ENCODE data around the gene RPP25.

Gene RPP25

GRCh38 chr15:74955796-74956647 lies 550 bp downstream of the RPP25 start:
- H3K27ac ChIP-seq (replicated peaks), result no peak overlapping the region

GRCh38 chr15:74955017-74955416 lies 1.6 kb downstream of the RPP25 start:
- TF ChIP-seq POLR2AphosphoS5 (IDR thresholded peaks at IDR 0.05; ENCODE audit: low read depth), result no peak
- TF ChIP-seq CTCF (IDR thresholded peaks at IDR 0.05; ENCODE audit: insufficient read depth, low read length), result no peak
- TF ChIP-seq SPI1 (IDR thresholded peaks at IDR 0.05; ENCODE audit: borderline replicate concordance, low read depth), result no peak
- no peak for TF ChIP-seq REST (IDR thresholded peaks at IDR 0.05; ENCODE audit: insufficient replicate concordance, low read depth)
- TF ChIP-seq GABPA (IDR thresholded peaks at IDR 0.05; ENCODE audit: low read depth), result no peak
- no peak overlapping the region for H3K27ac ChIP-seq (replicated peaks)
- H3K4me3 ChIP-seq (replicated peaks; ENCODE audit: insufficient read depth, low read length), result no peak overlapping the region
- peaks cover 31% of the 10 kb centered on the region for H3K27me3 ChIP-seq (ENCODE audit: insufficient read depth, poor library complexity, severe bottlenecking)
- no peak for DNase-seq (ENCODE audit: low read depth in 1 of 2, low spot score in 1 of 2)

More at GRCh38 chr15:74955796-74956647, 550 bp downstream of the RPP25 start:
- Histone ChIP-seq H3K4me3 (replicated peaks; ENCODE audit: insufficient read depth, low read length) (peak overlapping the region; percentile 48), H3K27me3 (ENCODE audit: insufficient read depth, poor library complexity, severe bottlenecking) (peaks cover 39% of the 10 kb centered on the region)
- DNase-seq (ENCODE audit: low read depth in 1 of 2, low spot score in 1 of 2), result peak; percentile 58 to 63
- TF ChIP-seq SPI1 (IDR thresholded peaks at IDR 0.05; ENCODE audit: borderline replicate concordance, low read depth) (no peak), POLR2AphosphoS5 (IDR thresholded peaks at IDR 0.05; ENCODE audit: low read depth) (peak; percentile 23; the same call in 1 of the 2 replicates)

- H3K4me3 ChIP-seq (replicated peaks; ENCODE audit: insufficient read depth, low read length), result no peak overlapping the region
- H3K27ac ChIP-seq (replicated peaks), result no peak overlapping the region
- DNase-seq (ENCODE audit: low read depth in 1 of 2, low spot score in 1 of 2), result no peak
- TF ChIP-seq CTCF (IDR thresholded peaks at IDR 0.05; ENCODE audit: insufficient read depth, low read length), result no peak
- TF ChIP-seq GABPA (IDR thresholded peaks at IDR 0.05; ENCODE audit: low read depth), result no peak
- TF ChIP-seq SPI1 (IDR thresholded peaks at IDR 0.05; ENCODE audit: borderline replicate concordance, low read depth), result no peak
- no peak for TF ChIP-seq REST (IDR thresholded peaks at IDR 0.05; ENCODE audit: insufficient replicate concordance, low read depth)
- TF ChIP-seq POLR2AphosphoS5 (IDR thresholded peaks at IDR 0.05; ENCODE audit: low read depth), result no peak
- peaks cover 26% of the 10 kb centered on the region for H3K27me3 ChIP-seq (ENCODE audit: insufficient read depth, poor library complexity, severe bottlenecking)
Observed at GRCh38 chr15:74954515-74954914, 2.1 kb downstream of the RPP25 start.

- H3K27me3 ChIP-seq (ENCODE audit: insufficient read depth, poor library complexity, severe bottlenecking), result no peaks in the 10 kb centered on the region
- no peak overlapping the region for H3K4me3 ChIP-seq (replicated peaks; ENCODE audit: insufficient read depth, low read length)
- no peak for TF ChIP-seq REST (IDR thresholded peaks at IDR 0.05; ENCODE audit: insufficient replicate concordance, low read depth)
- no peak for DNase-seq (ENCODE audit: low read depth in 1 of 2, low spot score in 1 of 2)
- no peak overlapping the region for H3K27ac ChIP-seq (replicated peaks)
Observed at GRCh38 chr15:74951006-74951405, 5.6 kb downstream of the RPP25 start.
